Type B pancreatic cell (in vitro differentiated cells): ENCODE results near the gene SIRT4. TPM values are rescaled to one million over a fixed set of nuclear protein-coding genes. Genes with fewer than 3 reads are reported as not detected.
"Not testable (repeated sequence)": the region's sequence is repeated elsewhere in the genome, so short reads cannot be mapped to it uniquely, and the experiment has no call there.

Experiments used
- DNase-seq: peaks from one replicate; pipeline ENCODE4 v3.0.0; 2021; ENCODE audit warnings: mixed read lengths; ENCODE audit not compliant: unreplicated experiment; ENCODE audit errors: extremely low spot score
- H3K27ac Mint-ChIP-seq: 2 replicates; pipeline ENCODE4 v1.8.0; 2021; ENCODE audit warnings: mild to moderate bottlenecking, mixed read lengths
- H3K27me3 Mint-ChIP-seq: 2 replicates; pipeline ENCODE4 v1.8.0; 2021; ENCODE audit warnings: mixed read lengths
- H3K36me3 Mint-ChIP-seq: 2 replicates; pipeline ENCODE4 v1.8.0; 2021; ENCODE audit warnings: mixed read lengths
- H3K4me1 Mint-ChIP-seq: one replicate; pipeline ENCODE4 v1.8.0; 2021; ENCODE audit warnings: mixed read lengths; ENCODE audit not compliant: unreplicated experiment
- H3K4me3 Mint-ChIP-seq: 2 replicates; pipeline ENCODE4 v1.8.0; 2021; ENCODE audit warnings: mild to moderate bottlenecking, mixed read lengths
- H3K9me3 Mint-ChIP-seq: 2 replicates; pipeline ENCODE4 v1.8.0; 2021; ENCODE audit warnings: mixed read lengths
- CTCF ChIP-seq: fragments of 200-600 bp; sonication (generic); conservative IDR thresholded peaks from 2 replicates; pipeline ENCODE4 v1.5.0; 2021; ENCODE audit warnings: antibody characterized with exemption, mild to moderate bottlenecking
- long read RNA-seq: library from polyadenylated mRNA; unstranded; transcript quantifications from one replicate; pipeline ENCODE4 v2.0.0, GENCODE V29; 2020
- total RNA-seq: library from RNA; stranded (reverse); gene quantifications from 2 replicates; pipeline ENCODE4 v1.2.1, GENCODE V29; 2021; ENCODE audit warnings: low replicate concordance

SIRT4 gene
- total RNA-seq: 2.0 and 2.7 TPM in 2 replicates
- long read RNA-seq, partial matches to known transcripts: 1 of 5 reads
- long read RNA-seq, other reads (novel, unspliced or antisense): 0 of 5 reads

GRCh38 chr12:120301962-120302815, at the start of gene SIRT4:
TSS of gene SIRT4 (plus strand) at chr12:120302321. CDS start at chr12:120303562, 1,241 bp downstream.
- H3K9me3 Mint-ChIP-seq: no peaks in the 10 kb centered on the region
- H3K27ac Mint-ChIP-seq: peak within 1 kb of the TSS; percentile 89
- peak within 1 kb of the TSS; percentile 94 for H3K4me3 Mint-ChIP-seq
- H3K27me3 Mint-ChIP-seq: no peaks in the 10 kb centered on the region
- peak; percentile 94 for TF ChIP-seq CTCF
- peaks cover 5% of the 10 kb centered on the region for H3K4me1 Mint-ChIP-seq
- no peaks in the 10 kb centered on the region for H3K36me3 Mint-ChIP-seq
- peak; percentile 82 for DNase-seq

GRCh38 chr12:120253313-120253712, 48.8 kb upstream of the SIRT4 start:
- not testable (repeated sequence) for H3K9me3 Mint-ChIP-seq, H3K4me3 Mint-ChIP-seq, DNase-seq, H3K27me3 Mint-ChIP-seq, H3K36me3 Mint-ChIP-seq
- Mint-ChIP-seq H3K4me1 (peaks cover 35% of the 10 kb centered on the region), H3K27ac (peak overlapping the region; percentile 61)

GRCh38 chr12:120254809-120255208, 47.3 kb upstream of the SIRT4 start:
- Mint-ChIP-seq H3K4me1 (peaks cover 26% of the 10 kb centered on the region), H3K27me3 (no peaks in the 10 kb centered on the region), H3K27ac (peak overlapping the region; percentile 21), H3K4me3 (no peak overlapping the region), H3K9me3 (no peaks in the 10 kb centered on the region), H3K36me3 (peaks cover 7% of the 10 kb centered on the region)
- no peak for DNase-seq
- no peak for TF ChIP-seq CTCF

GRCh38 chr12:120257041-120257821, 44.9 kb upstream of the SIRT4 start:
- no peak for TF ChIP-seq CTCF
- no peak for DNase-seq
- Mint-ChIP-seq H3K4me3 (no peak overlapping the region), H3K36me3 (peaks cover 12% of the 10 kb centered on the region), H3K9me3 (no peaks in the 10 kb centered on the region), H3K27ac (peak overlapping the region; percentile 74), H3K27me3 (no peaks in the 10 kb centered on the region), H3K4me1 (peaks cover 24% of the 10 kb centered on the region)

- no peaks in the 10 kb centered on the region for H3K27me3 Mint-ChIP-seq
- peaks cover 36% of the 10 kb centered on the region for H3K4me1 Mint-ChIP-seq
- H3K27ac Mint-ChIP-seq: peak overlapping the region; percentile 26
- TF ChIP-seq CTCF: no peak
- DNase-seq: no peak
- peaks cover 12% of the 10 kb centered on the region for H3K36me3 Mint-ChIP-seq
- no peaks in the 10 kb centered on the region for H3K9me3 Mint-ChIP-seq
- no peak overlapping the region for H3K4me3 Mint-ChIP-seq
Observed at GRCh38 chr12:120258323-120258896, 43.7 kb upstream of the SIRT4 start.
